H1 (cell line): ENCODE data around the gene SMG5. TPM values are rescaled to one million over a fixed set of nuclear protein-coding genes. Genes with fewer than 3 reads are reported as not detected.

ENCODE experiments used
- BRCA1 ChIP-seq: IDR thresholded peaks from 2 replicates; pipeline ENCODE4 v1.6.1; 2012; ENCODE audit warnings: low read depth, low read length, improper control_type of control experiment
- FOSL1 ChIP-seq: IDR thresholded peaks from 2 replicates; pipeline ENCODE4 v1.6.1; 2011; ENCODE audit warnings: mild to moderate bottlenecking, low read depth, low read length, moderate library complexity; ENCODE audit not compliant: insufficient read depth
- KDM4A ChIP-seq: IDR thresholded peaks from one replicate; pipeline ENCODE4 v1.7.1; 2012; ENCODE audit warnings: low read depth, mild to moderate bottlenecking, moderate library complexity, low read length, inconsistent platforms; ENCODE audit not compliant: severe bottlenecking
- NANOG ChIP-seq: IDR thresholded peaks from 2 replicates; pipeline ENCODE4 v1.6.1; 2011; ENCODE audit warnings: low read length, low read depth, mild to moderate bottlenecking, inconsistent platforms; ENCODE audit not compliant: insufficient read depth, poor library complexity, severe bottlenecking
- ZNF274 ChIP-seq: IDR thresholded peaks from 2 replicates; pipeline ENCODE4 v1.7.0; 2012; ENCODE audit warnings: low read length, borderline replicate concordance; ENCODE audit errors: extremely low read depth
- polyA plus RNA-seq, 7 experiments: library from polyadenylated mRNA; depleted of rRNA in 3 of 7; stranded (reverse) in 5 of 7; unstranded in 2 of 7; fragments of >200 nt in 5 of 7; fragments of 200-250 nt in 2 of 7; gene quantifications; 1 replicate in 5 of 7; 2 replicates in 1 of 7; 4 replicates in 1 of 7; pipeline versions ENCODE4 v1.2.1 to v1.2.3, GENCODE V29; 2011 to 2013; ENCODE audit warnings: missing spikeins in 2 of 7, mixed read lengths in 2 of 7
- total RNA-seq: library from RNA; stranded (reverse); fragmentation: NEBNext Ultra II Directional; extraction: Animal tissue kit (Norgen Biotek cat#: 25700); gene quantifications from 2 replicates; pipeline ENCODE4 v1.2.1, GENCODE V29; 2021

SMG5 gene
- total and polyA plus RNA-seq, 2 of the 8 experiments (the other 6 are each of a cell fraction or from before 2014, with no cell fraction given), result 32.7 to 98.0 TPM

DNA sequence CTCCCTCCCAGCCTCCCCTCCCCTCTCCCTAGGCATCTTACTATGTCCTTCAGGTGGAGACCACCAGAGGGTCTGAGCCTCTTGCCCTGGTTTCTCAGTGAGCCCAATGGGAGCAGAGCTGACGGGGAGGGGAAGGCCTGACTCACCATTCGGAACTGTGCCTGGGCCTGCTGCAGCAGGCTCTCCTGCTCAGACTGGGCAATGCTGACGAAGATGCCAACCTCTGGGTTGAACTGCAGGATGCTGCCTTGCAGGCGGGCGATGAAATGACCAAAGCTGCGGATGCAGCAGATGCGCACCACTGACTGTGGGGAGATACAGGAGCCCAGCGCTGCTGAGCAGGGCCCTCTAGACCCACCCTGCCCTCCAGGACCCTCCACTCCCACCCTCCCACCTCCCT is 23.8 kb downstream of the SMG5 start (continued):
- no peak for TF ChIP-seq NANOG
- no peak for TF ChIP-seq ZNF274
- TF ChIP-seq FOSL1, result no peak
- no peak for TF ChIP-seq BRCA1
- TF ChIP-seq KDM4A, result no peak
